Endothelial cell of umbilical vein (primary cell): ENCODE results near the gene APOBEC2. TPM values are rescaled to one million over a fixed set of nuclear protein-coding genes. Genes with fewer than 3 reads are reported as not detected.

Experiments
- BruUV-seq: library from RNA; stranded (reverse); fragments of 400-500 nt; replicated peaks from 2 replicates; lab custom pipeline; 2021; lab: Mats Ljungman, UMichigan
- CTCF ChIA-PET: fragments of 300-600, 350-600 bp; sonication (Branson Sonifier 250); formaldehyde crosslinking; loops from one replicate; lab custom pipeline; 2021; ENCODE audit warnings: antibody characterized with exemption, inconsistent platforms; lab: Charles Lee
- POLR2A ChIA-PET: fragments of 300-600, 350-600 bp; sonication (Branson Sonifier 250); formaldehyde crosslinking; loops from one replicate; lab custom pipeline; 2021; ENCODE audit warnings: antibody characterized with exemption, inconsistent platforms; lab: Charles Lee
- DNase-seq: peaks from one replicate; pipeline ENCODE4 v3.0.0-alpha.2; 2011; ENCODE audit warnings: low read depth, low spot score
- FAIRE-seq: peaks from 2 replicates; lab custom pipeline; 2011; peaks lifted over from hg19 to GRCh38; lab: Jason Lieb, UNC
- H2AFZ ChIP-seq: 2 replicates; pipeline ENCODE4 v1.6.0; 2012; ENCODE audit warnings: low read depth, low read length, control low read depth, inconsistent platforms
- H3K27ac ChIP-seq: 2 replicates; pipeline ENCODE4 v1.5.1; 2011; ENCODE audit warnings: low read depth, mild to moderate bottlenecking, control low read depth, low read length, moderate library complexity; ENCODE audit not compliant: insufficient read depth
- H3K27me3 ChIP-seq, 2 experiments: 2 replicates each; pipeline versions ENCODE4 v1.6.0 to v1.6.1; 2011; ENCODE audit warnings: low read length in 2 of 2, mixed read lengths in 1 of 2; ENCODE audit not compliant: control insufficient read depth in 2 of 2, insufficient read depth in 2 of 2
- H3K36me3 ChIP-seq, 2 experiments: 2 replicates in 1 of 2; 3 replicates in 1 of 2; pipeline ENCODE4 v1.5.1; 2011; ENCODE audit warnings: low read length in 2 of 2, mild to moderate bottlenecking in 1 of 2, moderate library complexity in 1 of 2; ENCODE audit not compliant: control insufficient read depth in 2 of 2, insufficient read depth in 2 of 2; ENCODE audit errors: extremely low read depth in 1 of 2
- H3K4me1 ChIP-seq: 3 replicates; pipeline ENCODE4 v1.5.1; 2011; ENCODE audit warnings: mild to moderate bottlenecking, low read length; ENCODE audit not compliant: control insufficient read depth, insufficient read depth; ENCODE audit errors: extremely low read depth
- H3K4me2 ChIP-seq: 2 replicates; pipeline ENCODE4 v1.6.1; 2011; ENCODE audit warnings: low read length, control low read depth, mixed read lengths; ENCODE audit not compliant: insufficient read depth
- H3K4me3 ChIP-seq, 3 experiments: fragments of 200-600 bp in 1 of 3; sonication (generic), shearing (Covaris generic) in 1 of 3; replicated peaks in 1 of 3; 2 replicates each; pipeline ENCODE4 v1.5.1; 2011 to 2016; ENCODE audit warnings: control low read depth in 3 of 3, low read length in 3 of 3, mild to moderate bottlenecking in 2 of 3, inconsistent platforms in 1 of 3, low read depth in 1 of 3, moderate library complexity in 1 of 3; ENCODE audit not compliant: insufficient read depth in 1 of 3
- H3K79me2 ChIP-seq: 2 replicates; pipeline ENCODE4 v1.6.0; 2012; ENCODE audit warnings: low read length, inconsistent platforms; ENCODE audit not compliant: control insufficient read depth, insufficient read depth
- H3K9ac ChIP-seq: replicated peaks from 2 replicates; pipeline ENCODE3; 2011; ENCODE audit warnings: low read length, control low read depth; ENCODE audit not compliant: insufficient read depth; ENCODE audit errors: extremely low read depth
- H3K9me1 ChIP-seq: replicated peaks from 3 replicates; pipeline ENCODE4 v1.6.0; 2011; ENCODE audit warnings: mild to moderate bottlenecking, low read length; ENCODE audit not compliant: control insufficient read depth, insufficient read depth; ENCODE audit errors: extremely low read depth
- H3K9me3 ChIP-seq: replicated peaks from 2 replicates; pipeline ENCODE4 v1.5.1; 2012; ENCODE audit warnings: low read length, inconsistent platforms; ENCODE audit not compliant: control insufficient read depth, insufficient read depth
- H4K20me1 ChIP-seq: replicated peaks from 2 replicates; pipeline ENCODE3; 2011; ENCODE audit warnings: mild to moderate bottlenecking, low read length; ENCODE audit not compliant: control insufficient read depth, insufficient read depth; ENCODE audit errors: extremely low read depth
- CTCF ChIP-seq, 2 donors: IDR thresholded peaks; 1 replicate in 1 of 2; 2 replicates in 1 of 2; pipeline ENCODE4 v1.5.1; 2011; ENCODE audit warnings: low read length in 2 of 2, mild to moderate bottlenecking in 2 of 2, moderate library complexity in 2 of 2, control low read depth in 1 of 2, inconsistent platforms in 1 of 2, low read depth in 1 of 2; ENCODE audit not compliant: insufficient read depth in 1 of 2; ENCODE audit errors: extremely low read depth in 1 of 2
- EZH2 ChIP-seq: IDR thresholded peaks from 2 replicates; pipeline ENCODE4 v1.6.1; 2012; ENCODE audit warnings: borderline replicate concordance, low read depth, mild to moderate bottlenecking, moderate library complexity, low read length, inconsistent platforms; ENCODE audit not compliant: severe bottlenecking
- FOS ChIP-seq: IDR thresholded peaks from 2 replicates; pipeline ENCODE4 v1.6.1; 2011; ENCODE audit warnings: mild to moderate bottlenecking, low read length, moderate library complexity, borderline replicate concordance; ENCODE audit not compliant: insufficient read depth
- GATA2 ChIP-seq: IDR thresholded peaks from 2 replicates; pipeline ENCODE4 v1.7.0; 2011; ENCODE audit warnings: low read depth, mild to moderate bottlenecking, moderate library complexity, mixed read lengths, low read length; ENCODE audit not compliant: insufficient read length, insufficient read depth
- JUN ChIP-seq: IDR thresholded peaks from 2 replicates; pipeline ENCODE4 v1.6.1; 2011; ENCODE audit warnings: borderline replicate concordance, low read depth; ENCODE audit not compliant: insufficient read length, insufficient read depth
- MAX ChIP-seq: IDR thresholded peaks from 2 replicates; pipeline ENCODE4 v1.6.1; 2011; ENCODE audit not compliant: insufficient read depth, insufficient read length
- MYC ChIP-seq: IDR thresholded peaks from one replicate; pipeline ENCODE4 v1.6.1; 2011; ENCODE audit warnings: mild to moderate bottlenecking, low read depth, low read length
- POLR2A ChIP-seq: IDR thresholded peaks from 2 replicates; pipeline ENCODE4 v1.6.1; 2012; ENCODE audit warnings: low read depth, mild to moderate bottlenecking, control low read depth, low read length
- POLR2AphosphoS5 ChIP-seq: IDR thresholded peaks from 2 replicates; pipeline ENCODE4 v1.6.1; 2012; ENCODE audit warnings: low read depth, mild to moderate bottlenecking, control low read depth, low read length, moderate library complexity; ENCODE audit not compliant: insufficient read depth
- dilution Hi-C: fragments of 300-500 bp; cut with MboI; formaldehyde crosslinking; loops from one replicate; pipeline ENCODE4 v1.15.0; 2019; ENCODE audit warnings: low sequenced_read_pairs; ENCODE audit not compliant: extremely low pct_ligation_motif_present
- intact Hi-C: fragments of 100-400 bp; cut with micrococcal nuclease; formaldehyde crosslinking; loops from one replicate; pipeline ENCODE4 v1.10.0; 2022
- polyA plus RNA-seq, 4 experiments: library from polyadenylated mRNA; depleted of rRNA in 3 of 4; stranded (reverse) in 3 of 4; unstranded in 1 of 4; fragments of >200 nt; gene quantifications; 2 replicates each; pipeline versions ENCODE4 v1.2.1 to v1.2.3, GENCODE V29; 2011 to 2012; ENCODE audit warnings: missing spikeins in 1 of 4
- total RNA-seq: library from RNA; stranded (reverse); gene quantifications from 2 replicates; pipeline ENCODE4 v1.2.3, GENCODE V29; 2021

The APOBEC2 gene
- total and polyA plus RNA-seq, 2 donors (not counting 3 experiments of a cell fraction or from before 2014, with no cell fraction given) = not detected

DNA sequence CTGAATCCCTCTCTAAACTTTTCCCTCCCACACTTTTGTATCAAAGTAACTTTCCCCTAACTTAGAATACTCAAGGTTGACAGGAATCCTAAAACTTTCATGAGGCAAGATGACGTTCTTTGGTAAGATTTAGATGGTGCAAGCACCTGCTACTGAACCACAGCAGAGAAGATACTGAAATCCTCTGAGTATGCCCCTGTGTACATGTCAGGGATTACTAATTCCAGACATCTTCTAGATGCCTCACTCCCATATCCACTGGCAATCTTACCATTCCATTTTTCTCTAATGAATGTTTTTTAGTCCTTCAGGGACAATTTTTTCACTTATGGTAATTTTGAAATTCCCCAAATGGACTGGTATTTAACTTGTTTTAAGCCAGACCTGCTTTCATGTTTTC lies 9.1 kb downstream of the APOBEC2 start:
- no peaks in the 10 kb centered on the region for H3K27me3 ChIP-seq
- no peaks in the 10 kb centered on the region for H3K79me2 ChIP-seq
- no peaks in the 10 kb centered on the region for H3K9me1 ChIP-seq
- no peak for TF ChIP-seq CTCF (IDR thresholded peaks at IDR 0.05; ENCODE audit: extremely low read depth in 1 of 2, insufficient read depth in 1 of 2, low read depth in 1 of 2, low read length in 2 of 2)
- TF ChIP-seq GATA2 = no peak
- no peak for TF ChIP-seq MAX
- TF ChIP-seq JUN = no peak
- TF ChIP-seq EZH2 = no peak
- TF ChIP-seq POLR2A = no peak
- TF ChIP-seq MYC = no peak
- no peak for TF ChIP-seq FOS
- no peak for TF ChIP-seq POLR2AphosphoS5
- H3K4me2 ChIP-seq = no peak overlapping the region
- no peak overlapping the region for H3K27ac ChIP-seq
- H4K20me1 ChIP-seq = no peaks in the 10 kb centered on the region
- no peak overlapping the region for H3K4me3 ChIP-seq
- no peaks in the 10 kb centered on the region for H3K9me3 ChIP-seq
- H3K9ac ChIP-seq = no peak overlapping the region
- peaks cover 5% of the 10 kb centered on the region for H3K4me1 ChIP-seq
- H3K36me3 ChIP-seq = no peaks in the 10 kb centered on the region
- ChIA-PET POLR2A (no interaction called here), CTCF (no interaction called here)
- DNase-seq (no peak), FAIRE-seq (no peak)
- no peak overlapping the region for H2AFZ ChIP-seq
- intact Hi-C loops = no loop called here
- dilution Hi-C loops = no loop called here
- BruUV-seq = no TSS peak
